ENCODE measurements around the gene TRIP4. TPM values are rescaled to one million over a fixed set of nuclear protein-coding genes. Genes with fewer than 3 reads are reported as not detected.
A peak's percentile ranks its signal among the peaks of the same experiment; 100 is the strongest.
"Not testable (repeated sequence)": the region's sequence is repeated elsewhere in the genome, so short reads cannot be mapped to it uniquely, and the experiment has no call there.

TRIP4 gene
- polyA plus RNA-seq, 4 donors = 38.9 to 45.0 (median 41.7) TPM

DNA sequence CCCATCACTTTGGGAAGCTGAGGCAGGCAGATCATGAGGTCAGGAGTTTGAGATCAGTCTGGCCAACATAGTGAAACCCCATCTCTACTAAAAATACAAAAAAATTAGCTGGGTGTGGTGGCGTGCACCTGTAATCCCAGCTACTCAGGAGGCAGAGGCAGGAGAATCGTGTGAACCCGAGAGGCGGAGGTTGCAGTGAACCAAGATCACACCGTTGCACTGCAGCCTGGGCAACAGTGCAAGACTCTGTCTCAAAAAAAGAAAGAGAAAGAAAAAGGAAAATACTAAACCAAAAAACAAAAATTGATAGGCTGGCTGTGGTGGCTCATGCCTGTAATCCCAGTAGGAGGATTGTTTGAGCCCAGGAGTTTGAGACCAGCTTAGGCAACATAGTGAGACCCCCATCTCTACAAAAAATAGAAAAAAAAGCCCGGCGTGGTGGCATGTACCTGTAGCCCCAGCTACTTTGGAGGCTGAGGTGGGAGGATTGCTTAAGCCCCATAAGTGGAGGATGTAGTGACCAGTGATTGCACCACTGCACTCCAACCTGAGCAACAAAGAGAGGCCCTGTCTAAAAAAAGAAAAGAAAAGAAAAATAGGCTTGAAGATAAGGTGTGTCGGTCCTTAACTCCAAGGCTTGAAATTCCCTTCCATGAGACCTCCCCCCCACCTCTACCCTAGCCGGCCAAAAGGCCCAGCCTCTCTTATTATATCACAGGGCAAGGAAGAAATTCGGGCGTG is 7.3 kb upstream of the TRIP4 start:
- DNase-seq (ENCODE audit: low read depth in 4 of 4, low spot score in 3 of 4) = not testable (repeated sequence)

- DNase-seq (ENCODE audit: low read depth in 4 of 4, low spot score in 3 of 4) = peak; percentile 80 to 94 (median 88)
These were observed 6.5 kb upstream of the TRIP4 start, which contains the start of gene PCLAF for GRCh38 chr15:64381000-64381751. PCLAF (minus strand) TSS chr15:64381441; CDS start chr15:64381371, 70 bp downstream.

DNA sequence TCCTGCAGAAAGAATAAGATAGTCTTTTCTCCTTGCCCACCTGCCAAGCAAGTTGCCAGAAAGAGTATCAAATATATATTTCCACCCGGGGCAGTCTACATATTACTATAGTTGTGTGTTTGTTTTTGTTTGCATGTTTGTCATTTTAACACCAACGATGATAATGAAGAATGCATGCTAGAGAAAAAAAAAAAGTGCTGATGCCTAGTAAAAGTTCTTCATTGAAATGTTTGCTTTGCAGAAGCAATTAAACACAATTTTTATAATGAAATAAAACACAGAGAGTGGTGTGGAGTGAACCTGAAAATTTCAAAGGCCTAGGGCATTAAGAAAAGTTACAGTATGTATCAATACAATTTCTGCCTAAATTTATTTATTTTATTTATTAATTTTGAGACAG is 3.9 kb upstream of the TRIP4 start:
- DNase-seq (ENCODE audit: low read depth in 4 of 4, low spot score in 3 of 4) = no peak

- no peak for DNase-seq (ENCODE audit: low read depth in 4 of 4, low spot score in 3 of 4)
These were observed 1.3 kb upstream of the TRIP4 start for GRCh38 chr15:64386291-64386690.

- no peak for DNase-seq (ENCODE audit: low read depth in 4 of 4, low spot score in 3 of 4)
These were observed 1.4 kb downstream of the TRIP4 start for GRCh38 chr15:64389036-64389435.

- DNase-seq (ENCODE audit: low read depth in 4 of 4, low spot score in 3 of 4) = not testable (repeated sequence)
These were observed 4.8 kb downstream of the TRIP4 start for GRCh38 chr15:64392471-64392870.

DNA sequence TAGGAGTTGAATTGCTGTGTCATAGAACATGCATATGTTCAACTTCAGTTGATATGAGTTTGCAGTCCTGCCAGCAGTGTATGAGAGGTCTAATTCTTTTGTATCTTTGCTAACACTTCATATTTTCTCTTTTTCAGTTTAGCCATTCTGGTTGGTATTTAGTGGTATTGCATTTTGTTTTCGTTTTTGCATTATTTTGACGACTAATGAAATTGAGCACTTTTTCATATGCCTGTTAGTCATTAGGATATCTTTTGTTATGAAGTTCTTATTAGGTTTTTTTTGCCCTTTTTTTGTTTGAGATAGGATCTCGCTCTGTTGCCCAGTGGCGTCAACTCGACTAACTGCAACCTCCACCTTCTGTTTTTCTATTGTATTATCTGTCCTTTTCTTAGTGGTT is 9.2 kb downstream of the TRIP4 start:
- no peak for DNase-seq (ENCODE audit: low read depth in 4 of 4, low spot score in 3 of 4)

DNA sequence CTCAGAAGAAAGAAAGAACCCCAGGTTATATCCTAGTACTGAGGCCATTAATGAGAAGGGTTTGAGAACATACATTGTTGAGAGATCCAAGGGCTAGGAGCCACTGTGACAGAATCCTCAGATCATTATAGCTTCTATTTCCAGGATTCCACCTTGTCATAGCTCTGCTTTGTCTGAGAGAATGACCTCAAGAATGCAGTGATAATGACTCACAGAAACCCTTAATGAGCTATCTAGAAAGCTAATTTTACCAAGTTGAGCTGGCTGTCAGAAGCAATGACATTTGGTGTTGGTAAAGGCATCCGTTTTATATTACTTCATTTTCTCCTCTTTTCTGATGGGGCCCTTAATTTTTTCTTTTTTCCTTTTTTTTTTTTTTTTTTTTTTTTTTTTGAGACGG is 10.9 kb downstream of the TRIP4 start:
- DNase-seq (ENCODE audit: low read depth in 4 of 4, low spot score in 3 of 4) = no peak

DNA sequence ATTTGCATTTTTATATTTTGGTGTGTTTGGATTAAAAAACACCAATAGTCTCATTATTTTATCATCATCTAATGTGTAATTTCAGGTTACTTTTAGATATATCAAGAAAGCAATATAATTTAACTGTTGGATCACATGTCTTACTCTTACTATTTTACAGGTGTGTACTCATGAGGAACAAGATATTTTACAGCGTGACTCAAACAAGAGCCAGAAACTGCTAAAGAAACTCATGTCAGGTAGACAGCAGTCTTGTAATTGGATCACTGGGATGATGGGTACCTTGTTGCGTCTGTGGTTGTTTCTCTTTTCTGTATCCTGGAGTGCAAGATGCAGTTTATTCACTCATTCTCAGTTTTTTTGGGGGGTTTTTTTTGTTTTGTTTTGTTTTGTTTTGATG is 12.9 kb downstream of the TRIP4 start:
- no peak for DNase-seq (ENCODE audit: low read depth in 4 of 4, low spot score in 3 of 4)

GRCh38 chr15:64412216-64412615 is 24.6 kb downstream of the TRIP4 start:
- no peak for DNase-seq (ENCODE audit: low read depth in 4 of 4, low spot score in 3 of 4)

DNA sequence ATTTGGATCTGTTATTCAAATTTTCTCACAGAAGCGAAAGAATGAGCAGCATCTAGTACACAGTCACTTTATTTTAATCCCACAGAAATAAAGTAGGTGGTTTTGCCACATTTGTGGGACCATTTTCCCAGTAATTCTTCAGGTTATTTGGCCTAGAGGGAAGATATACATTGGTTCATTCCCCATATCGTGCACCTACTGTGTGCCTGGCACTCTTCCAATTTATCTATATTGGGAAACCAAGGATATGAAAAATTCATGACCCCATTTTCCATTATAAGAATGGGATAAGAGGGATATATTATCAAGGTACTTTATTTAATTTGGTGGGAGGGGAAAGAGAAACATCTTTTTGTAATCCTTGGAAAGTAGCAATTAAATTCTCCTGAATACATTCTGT is 35.1 kb downstream of the TRIP4 start:
- no peak for DNase-seq (ENCODE audit: low read depth in 4 of 4, low spot score in 3 of 4)

DNA sequence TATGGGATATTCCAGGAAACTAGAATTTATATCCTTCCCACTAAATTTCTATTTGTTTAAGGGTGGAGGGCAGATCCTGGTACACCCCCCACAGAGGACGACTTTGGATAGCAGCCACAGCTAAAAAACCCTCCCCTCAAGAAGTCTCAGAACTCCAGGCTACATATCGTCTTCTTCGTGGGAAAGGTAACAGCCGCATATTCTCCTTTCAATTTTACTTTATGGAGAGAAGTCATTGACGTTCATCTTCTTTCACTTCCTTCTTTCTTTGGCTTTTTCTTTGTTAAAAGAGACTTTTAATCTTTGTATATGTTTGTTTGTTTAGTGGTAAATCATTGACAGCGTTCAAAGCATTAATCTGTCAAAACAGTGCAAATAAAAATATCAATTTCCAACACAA is 36.3 kb downstream of the TRIP4 start:
- DNase-seq (ENCODE audit: low read depth in 4 of 4, low spot score in 3 of 4) = no peak

- DNase-seq (ENCODE audit: low read depth in 4 of 4, low spot score in 3 of 4) = no peak
These were observed 37.6 kb downstream of the TRIP4 start for GRCh38 chr15:64425221-64425620.

DNA sequence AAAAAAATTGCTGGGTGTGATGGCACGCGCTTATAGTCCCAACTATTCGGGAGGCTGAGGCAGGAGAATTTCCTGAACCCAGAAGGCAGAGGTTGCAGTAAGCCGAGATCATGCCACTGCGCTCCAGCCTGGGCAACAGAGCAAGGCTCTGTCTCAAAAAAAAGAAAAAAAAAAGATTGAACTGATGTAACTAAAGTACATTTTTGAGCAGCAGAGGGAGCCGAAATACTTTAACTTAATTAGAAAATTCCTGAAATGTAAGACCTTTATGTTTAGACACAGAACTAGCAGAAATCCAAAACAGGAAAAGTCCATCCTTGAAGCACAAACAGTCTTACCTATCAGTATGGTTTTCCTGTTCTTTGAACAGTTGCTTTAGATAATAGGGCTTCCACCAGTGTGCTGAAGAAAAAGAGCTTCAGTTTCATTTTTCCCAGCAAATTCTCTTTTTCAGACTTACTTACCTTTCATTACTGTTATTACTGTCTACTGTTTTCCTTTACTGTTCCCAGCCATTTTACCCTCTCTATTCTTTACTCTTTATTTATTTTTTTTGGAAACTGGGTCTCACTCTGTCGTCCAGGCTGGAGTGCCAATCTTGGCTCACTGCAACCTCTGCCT is 39.3 kb downstream of the TRIP4 start:
- peak in 2 of 4 donors; percentile 24 to 30 for DNase-seq (ENCODE audit: low read depth in 4 of 4, low spot score in 3 of 4)

- no peak for DNase-seq (ENCODE audit: low read depth in 4 of 4, low spot score in 3 of 4)
These were observed 41.8 kb downstream of the TRIP4 start for GRCh38 chr15:64429448-64429847.

- peak in 2 of 4 donors; percentile 33 to 42 for DNase-seq (ENCODE audit: low read depth in 4 of 4, low spot score in 3 of 4)
These were observed 42.5 kb downstream of the TRIP4 start for GRCh38 chr15:64430000-64430735.

- no peak for DNase-seq (ENCODE audit: low read depth in 4 of 4, low spot score in 3 of 4)
These were observed 50.3 kb downstream of the TRIP4 start for GRCh38 chr15:64437982-64438381.

DNA sequence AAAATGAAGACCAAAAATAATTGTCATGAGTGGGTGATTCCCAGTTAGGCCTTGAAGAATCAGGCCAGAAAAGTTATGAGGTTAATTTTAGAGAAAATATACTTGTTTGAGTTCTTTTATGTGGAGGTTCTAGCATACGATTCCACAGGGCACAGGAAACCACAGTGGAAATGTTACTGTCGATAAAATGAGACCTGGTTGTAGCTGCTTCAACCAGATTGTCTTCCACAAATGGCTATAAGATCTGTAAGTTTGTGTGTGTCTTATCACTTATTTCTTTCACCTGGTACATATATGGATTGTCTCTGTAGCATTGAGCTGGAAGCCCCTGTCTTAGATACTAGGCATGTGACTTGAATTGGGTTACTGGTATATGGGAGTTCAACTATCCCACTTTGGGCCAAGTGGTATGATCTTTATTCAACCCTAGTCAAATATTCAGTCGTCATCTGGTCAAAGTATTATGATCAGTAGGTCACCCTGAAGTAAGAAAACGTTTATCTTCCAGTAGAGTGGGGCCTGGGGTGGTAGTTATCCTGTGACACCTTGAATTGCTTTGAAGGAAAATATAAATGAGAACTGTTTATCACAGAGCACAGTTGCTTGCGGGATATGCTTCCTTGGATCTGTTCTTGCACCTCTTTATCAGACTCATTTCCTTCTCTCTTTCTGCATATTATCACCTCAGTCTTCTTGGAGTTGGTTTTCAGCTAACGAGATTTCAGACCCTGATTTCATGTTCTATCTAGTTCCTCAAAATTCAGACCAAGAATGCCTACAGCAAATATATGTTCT is 51.2 kb downstream of the TRIP4 start:
- no peak for DNase-seq (ENCODE audit: low read depth in 4 of 4, low spot score in 3 of 4)

DNA sequence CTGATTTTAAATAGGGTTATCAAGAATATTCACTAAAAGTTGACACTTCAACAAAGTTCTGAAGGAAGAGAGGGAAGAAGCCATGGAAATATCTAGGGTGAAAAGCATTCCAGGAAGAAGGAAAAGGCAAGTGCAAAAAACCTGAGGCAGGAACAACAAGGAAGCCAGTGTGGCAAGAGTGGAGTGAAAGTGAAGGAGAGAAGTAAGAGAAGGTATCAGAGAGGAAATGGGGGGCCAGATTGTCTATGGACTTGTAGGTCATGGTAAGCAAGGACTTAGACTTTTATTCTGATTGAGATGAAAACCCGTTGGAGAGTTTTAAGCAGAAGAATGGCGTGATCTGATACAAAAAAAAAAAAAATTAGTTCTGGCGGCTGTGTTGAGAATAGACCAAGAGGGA is 54.2 kb downstream of the TRIP4 start:
- DNase-seq (ENCODE audit: low read depth in 4 of 4, low spot score in 3 of 4) = no peak

- DNase-seq (ENCODE audit: low read depth in 4 of 4, low spot score in 3 of 4) = no peak
These were observed 55.4 kb downstream of the TRIP4 start for GRCh38 chr15:64443016-64443415.

All from left renal pelvis (tissue), 4 donors.